Breast epithelium (tissue), 4 donors: ENCODE data around the gene CNPPD1. TPM values are rescaled to one million over a fixed set of nuclear protein-coding genes. Genes with fewer than 3 reads are reported as not detected.

ENCODE experiments used
- DNase-seq, 2 donors: peaks; one replicate each; pipeline ENCODE4 v3.0.0-alpha.2; 2019; ENCODE audit warnings: low spot score in 2 of 2
- H3K27ac ChIP-seq, 2 donors: fragments of 200-600 bp; sonication (generic) in 1 of 2; one replicate each; pipeline ENCODE4 v1.5.1; 2016 to 2019; ENCODE audit warnings: mild to moderate bottlenecking in 1 of 2
- H3K27me3 ChIP-seq, 2 donors: fragments of 200-600 bp; sonication (generic) in 1 of 2; one replicate each; pipeline versions ENCODE4 v1.5.1 to v1.6.0; 2017 to 2019; ENCODE audit warnings: control low read depth in 1 of 2, mild to moderate bottlenecking in 1 of 2
- H3K36me3 ChIP-seq: fragments of 200-600 bp; one replicate; pipeline ENCODE4 v1.5.1; 2019
- H3K4me1 ChIP-seq, 2 donors: fragments of 200-600 bp; sonication (generic); one replicate each; pipeline ENCODE4 v1.5.1; 2016 to 2019; ENCODE audit warnings: control low read depth in 1 of 2
- H3K4me3 ChIP-seq, 3 donors: fragments of 200-600 bp; sonication (generic); 1 replicate in 2 of 3; 2 replicates in 1 of 3; pipeline ENCODE4 v1.5.1; 2016 to 2019; ENCODE audit warnings: mild to moderate bottlenecking in 3 of 3, moderate library complexity in 2 of 3
- H3K9me3 ChIP-seq, 2 donors: fragments of 200-600 bp; sonication (generic) in 1 of 2; one replicate each; pipeline ENCODE4 v1.5.1; 2016 to 2019; ENCODE audit warnings: control low read depth in 1 of 2
- CTCF ChIP-seq, 3 donors: fragments of 450-650 bp; IDR thresholded peaks; one replicate each; pipeline ENCODE4 v1.5.1; 2016 to 2017; ENCODE audit warnings: antibody characterized with exemption in 3 of 3, mild to moderate bottlenecking in 3 of 3, moderate library complexity in 3 of 3
- POLR2A ChIP-seq: fragments of 450-650 bp; IDR thresholded peaks from one replicate; pipeline ENCODE4 v1.6.1; 2016; ENCODE audit warnings: antibody characterized with exemption, mild to moderate bottlenecking, moderate library complexity
- POLR2AphosphoS5 ChIP-seq, 3 donors: sonication (generic); formaldehyde crosslinking; IDR thresholded peaks; one replicate each; pipeline ENCODE4 v1.6.1; 2017; ENCODE audit warnings: antibody characterized with exemption in 3 of 3
- intact Hi-C: fragments of 100-400 bp; cut with DNase I; formaldehyde crosslinking; loops from one replicate; pipeline ENCODE4 v1.15.1; 2023; ENCODE audit warnings: low total_unique reads
- total RNA-seq, 3 donors: library from RNA; depleted of rRNA; stranded (reverse); fragments of >200 nt; gene quantifications; one replicate each; pipeline ENCODE4 v1.1.0, GENCODE V29; 2016

CNPPD1 gene
- total RNA-seq, 3 donors from 2014 or later = 37.0 to 60.3 (median 37.2) TPM

DNA sequence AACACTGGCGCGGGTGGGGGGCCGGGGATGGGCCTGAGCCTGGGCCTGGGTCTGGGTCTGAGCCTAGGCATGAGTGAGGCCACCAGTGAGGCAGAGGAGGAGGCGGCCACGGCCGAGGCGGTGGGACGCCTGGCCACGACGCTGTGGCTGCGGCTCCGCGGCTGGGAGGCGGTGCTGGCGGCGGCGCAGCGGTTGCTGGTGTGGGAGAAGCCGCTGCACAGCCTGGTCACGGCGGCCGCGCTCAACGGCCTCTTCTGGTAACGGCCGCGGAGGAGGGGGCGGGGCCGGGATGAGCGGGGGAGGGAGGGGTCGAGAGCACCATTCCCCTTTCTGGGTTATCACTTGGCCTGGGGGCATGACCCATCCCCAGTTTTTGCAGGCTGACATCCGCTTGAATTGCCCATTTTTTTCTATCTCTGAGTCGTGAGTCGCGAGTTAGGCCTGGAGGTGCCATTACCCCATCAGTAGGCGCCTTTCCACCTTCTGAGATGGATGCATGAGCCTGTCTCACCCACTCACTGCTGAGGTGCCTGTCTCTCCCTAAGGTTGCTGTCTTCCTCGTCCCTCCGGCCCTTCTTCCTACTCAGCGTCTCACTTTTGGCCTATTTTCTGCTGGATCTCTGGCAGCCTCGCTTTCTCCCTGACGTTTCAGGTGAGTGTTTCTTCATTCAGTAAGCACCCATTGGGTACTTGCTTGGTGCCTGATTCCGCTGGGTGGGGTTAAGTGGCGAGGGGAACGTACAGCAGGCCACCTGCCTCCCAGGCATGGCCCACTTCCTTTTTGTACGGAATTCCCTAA, 1.9 kb upstream of the CNPPD1 start:
- no peaks in the 10 kb centered on the region for H3K27me3 ChIP-seq
- peak overlapping the region; percentile 77 to 92 (median 90) for H3K4me3 ChIP-seq
- no peak for TF ChIP-seq CTCF (IDR thresholded peaks at IDR 0.05)
- no peak for TF ChIP-seq POLR2AphosphoS5 (IDR thresholded peaks at IDR 0.05)
- no peak for TF ChIP-seq POLR2A
- H3K9me3 ChIP-seq = no peaks in the 10 kb centered on the region
- intact Hi-C loops = loop anchor here (10.0 kb wide), 1 partner anchor 506 kb away; no protein-coding TSS in a partner anchor
- peak overlapping the region; percentile 97 to 99 for H3K27ac ChIP-seq
- peak; percentile 51 to 62 for DNase-seq
- H3K36me3 ChIP-seq = peaks cover 7% of the 10 kb centered on the region
- peaks cover 0 to 19% of the 10 kb centered on the region in 2 donors for H3K4me1 ChIP-seq

DNA sequence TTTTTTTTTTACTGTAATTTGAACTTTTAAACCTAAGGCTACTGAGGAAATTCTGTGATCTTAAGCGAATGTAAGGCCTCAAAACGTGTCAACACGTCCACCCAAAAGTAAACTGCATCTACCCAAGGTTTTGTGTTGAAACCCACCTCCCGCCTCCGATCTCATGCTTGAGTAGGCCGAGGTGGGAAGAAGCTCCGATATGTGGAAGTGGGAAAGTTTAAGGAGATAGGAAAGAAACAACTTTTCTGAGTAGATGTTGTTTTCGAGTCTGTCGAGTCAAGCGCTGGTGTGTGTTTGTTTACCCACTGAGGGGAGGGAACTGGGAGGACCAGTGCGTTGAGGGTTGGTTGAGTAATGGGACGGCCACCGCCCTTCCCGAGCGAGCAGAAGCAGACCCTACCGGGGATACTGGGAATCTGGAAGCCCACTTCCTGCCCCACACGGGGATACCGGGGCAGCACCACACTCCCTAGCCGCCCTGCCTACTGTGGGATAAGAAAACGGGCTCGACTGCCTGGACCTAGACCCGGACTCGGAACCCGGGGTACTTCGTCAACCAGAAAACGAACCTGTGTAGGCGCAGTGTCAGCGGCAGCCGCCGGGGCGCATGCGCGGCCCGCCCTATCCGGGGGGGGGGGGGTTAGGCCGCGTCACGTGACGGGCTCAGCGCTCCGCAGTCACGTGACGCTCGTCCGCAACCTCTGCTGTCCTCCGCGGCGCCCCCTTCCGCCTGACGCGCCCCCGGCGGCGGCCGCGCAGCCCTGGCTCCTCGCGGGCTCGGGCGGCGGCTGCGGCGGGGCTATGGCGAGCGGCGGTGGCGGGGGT, 1.0 kb upstream of the CNPPD1 start, which contains the start of gene RETREG2:
Gene RETREG2 (plus strand): TSS at position 724 of the 825 bp plus-strand sequence. CDS start 78 bp downstream, at position 802.
- DNase-seq = peak; percentile 75 to 83
- TF ChIP-seq CTCF (IDR thresholded peaks at IDR 0.05) = peak; percentile 17 to 42 (median 34)
- TF ChIP-seq POLR2A = peak; percentile 98
- TF ChIP-seq POLR2AphosphoS5 (IDR thresholded peaks at IDR 0.05) = peak; percentile 98 to 99 (median 99)
- intact Hi-C loops = loop anchor here (10.0 kb wide), 1 partner anchor 507 kb away; no protein-coding TSS in a partner anchor
- no peaks in the 10 kb centered on the region for H3K27me3 ChIP-seq
- H3K27ac ChIP-seq = peak within 1 kb of the TSS; percentile 97 to 99
- peaks cover 0 to 19% of the 10 kb centered on the region in 2 donors for H3K4me1 ChIP-seq
- H3K9me3 ChIP-seq = no peaks in the 10 kb centered on the region
- peak within 1 kb of the TSS; percentile 77 to 92 (median 90) for H3K4me3 ChIP-seq
- no peaks in the 10 kb centered on the region for H3K36me3 ChIP-seq

GRCh38 chr2:219175928-219176817, 552 bp downstream of the CNPPD1 start:
- Histone ChIP-seq H3K4me1 (peaks cover 0 to 19% of the 10 kb centered on the region in 2 donors), H3K4me3 (peak overlapping the region; percentile 77 to 92 (median 90)), H3K9me3 (no peaks in the 10 kb centered on the region), H3K27ac (peak overlapping the region; percentile 97 to 99), H3K27me3 (no peaks in the 10 kb centered on the region), H3K36me3 (no peaks in the 10 kb centered on the region)
- intact Hi-C loops = loop anchor here (10.0 kb wide), 1 partner anchor 509 kb away; no protein-coding TSS in a partner anchor
- peak; percentile 35 to 58 for DNase-seq
- TF ChIP-seq CTCF (IDR thresholded peaks at IDR 0.05) (no peak), POLR2A (no peak), POLR2AphosphoS5 (IDR thresholded peaks at IDR 0.05) (no peak)

- TF ChIP-seq POLR2A (no peak), POLR2AphosphoS5 (IDR thresholded peaks at IDR 0.05) (no peak), CTCF (IDR thresholded peaks at IDR 0.05) (no peak)
- no peak for DNase-seq
- H3K36me3 ChIP-seq = no peaks in the 10 kb centered on the region
- intact Hi-C loops = loop anchor here (10.0 kb wide), 1 partner anchor 509 kb away; no protein-coding TSS in a partner anchor
- peak overlapping the region in 2 of 3 donors; percentile 90 to 92 for H3K4me3 ChIP-seq
- H3K4me1 ChIP-seq = peaks cover 0 to 19% of the 10 kb centered on the region in 2 donors
- no peaks in the 10 kb centered on the region for H3K27me3 ChIP-seq
- peak overlapping the region; percentile 97 to 99 for H3K27ac ChIP-seq
- H3K9me3 ChIP-seq = no peaks in the 10 kb centered on the region
Measured at GRCh38 chr2:219175486-219175885, 1.2 kb downstream of the CNPPD1 start.
